SK-N-SH treated with all-trans-retinoic acid at 6 μM for 48 hours (cell line): Measurements from ENCODE around the gene SERPINC1.

Source experiments
- ATAC-seq: fragments of 200-7000 bp; cut with Tn5 transposase; 3 replicates; pipeline ENCODE4 v1.9.1; 2020; ENCODE audit warnings: mild to moderate bottlenecking, moderate library complexity
- ARNTL ChIP-seq: fragments of 450-650 bp; formaldehyde crosslinking; IDR thresholded peaks from 2 replicates; pipeline ENCODE4 v1.5.0; 2020; ENCODE audit warnings: low read depth, mild to moderate bottlenecking, moderate library complexity, borderline replicate concordance
- BACH2 ChIP-seq: fragments of 250-450 bp; sonication (Bioruptor Pico); IDR thresholded peaks from 2 replicates; pipeline ENCODE4 v1.9.0; 2021; ENCODE audit warnings: mild to moderate bottlenecking, borderline replicate concordance
- CREB5 ChIP-seq: fragments of 250-450 bp; sonication (Bioruptor Pico); IDR thresholded peaks from 2 replicates; pipeline ENCODE4 v1.5.1; 2020; ENCODE audit warnings: low read depth, mild to moderate bottlenecking, moderate library complexity
- CSRNP3 ChIP-seq: fragments of 250-450 bp; sonication (Bioruptor Pico); IDR thresholded peaks from 2 replicates; pipeline ENCODE4 v1.5.1; 2021; ENCODE audit warnings: mild to moderate bottlenecking, moderate library complexity
- ESRRG ChIP-seq: fragments of 250-450 bp; sonication (Bioruptor Pico); IDR thresholded peaks from 2 replicates; pipeline ENCODE4 v1.6.1; 2021; ENCODE audit warnings: mild to moderate bottlenecking
- ISL1 ChIP-seq: fragments of 250-450 bp; sonication (Bioruptor Pico); IDR thresholded peaks from 2 replicates; pipeline ENCODE4 v2.1.2; 2022; ENCODE audit warnings: mild to moderate bottlenecking, moderate library complexity
- OSR1 ChIP-seq: fragments of 250-450 bp; sonication (Bioruptor Pico); IDR thresholded peaks from 2 replicates; pipeline ENCODE4 v1.8.0; 2022; ENCODE audit warnings: moderate library complexity, mild to moderate bottlenecking, inconsistent platforms
- PATZ1 ChIP-seq: fragments of 250-450 bp; sonication (Bioruptor Pico); IDR thresholded peaks from 2 replicates; pipeline ENCODE4 v1.8.0; 2020; ENCODE audit warnings: mild to moderate bottlenecking, moderate library complexity, borderline replicate concordance
- POU6F1 ChIP-seq: fragments of 250-450 bp; sonication (Bioruptor Pico); IDR thresholded peaks from 2 replicates; pipeline ENCODE4 v1.8.0; 2021; ENCODE audit warnings: low read depth, mild to moderate bottlenecking, moderate library complexity, borderline replicate concordance
- PPARA ChIP-seq: fragments of 250-450 bp; sonication (Bioruptor Pico); IDR thresholded peaks from 2 replicates; pipeline ENCODE4 v1.5.0; 2020; ENCODE audit warnings: mild to moderate bottlenecking, borderline replicate concordance
- RARB ChIP-seq: fragments of 250-450 bp; sonication (Bioruptor Pico); IDR thresholded peaks from 2 replicates; pipeline ENCODE4 v1.8.0; 2021; ENCODE audit warnings: mild to moderate bottlenecking, moderate library complexity
- TCF4 ChIP-seq: fragments of 250-450 bp; sonication (Bioruptor Pico); IDR thresholded peaks from 2 replicates; pipeline ENCODE4 v1.8.0; 2021; ENCODE audit warnings: mild to moderate bottlenecking, moderate library complexity, borderline replicate concordance
- TOX ChIP-seq: fragments of 250-450 bp; sonication (Bioruptor Pico); IDR thresholded peaks from 2 replicates; pipeline ENCODE4 v1.8.0; 2021; ENCODE audit warnings: mild to moderate bottlenecking, moderate library complexity, borderline replicate concordance
- TSHZ2 ChIP-seq: fragments of 250-450 bp; sonication (Bioruptor Pico); IDR thresholded peaks from 2 replicates; pipeline ENCODE4 v1.5.0; 2020; ENCODE audit warnings: mild to moderate bottlenecking, moderate library complexity
- ZC3H10 ChIP-seq: fragments of 250-450 bp; sonication (Bioruptor Pico); IDR thresholded peaks from 2 replicates; pipeline ENCODE4 v1.5.1; 2021; ENCODE audit warnings: mild to moderate bottlenecking, moderate library complexity
- ZFP3 ChIP-seq: fragments of 250-450 bp; sonication (Bioruptor Pico); IDR thresholded peaks from 2 replicates; pipeline ENCODE4 v1.5.0; 2020; ENCODE audit warnings: mild to moderate bottlenecking, moderate library complexity
- ZFP30 ChIP-seq: fragments of 450-650 bp; formaldehyde crosslinking; IDR thresholded peaks from 2 replicates; pipeline ENCODE4 v1.5.0; 2022; ENCODE audit warnings: mild to moderate bottlenecking, moderate library complexity
- ZNF70 ChIP-seq: fragments of 450-650 bp; formaldehyde crosslinking; IDR thresholded peaks from 2 replicates; pipeline ENCODE4 v1.5.0; 2020; ENCODE audit warnings: mild to moderate bottlenecking, moderate library complexity
- ZNF8 ChIP-seq: fragments of 450-650 bp; formaldehyde crosslinking; IDR thresholded peaks from 2 replicates; pipeline ENCODE4 v1.5.0; 2020; ENCODE audit warnings: mild to moderate bottlenecking, moderate library complexity

Gene SERPINC1

GRCh38 chr1:173925306-173926242 is 8.4 kb upstream of the SERPINC1 start:
- ATAC-seq: no peak
- TF ChIP-seq POU6F1 (CRISPR knock-in tag) (no peak), ARNTL (CRISPR knock-in tag) (no peak), TOX (CRISPR knock-in tag) (no peak), PATZ1 (no peak), TSHZ2 (no peak), ZNF8 (CRISPR knock-in tag) (no peak), TCF4 (CRISPR knock-in tag) (no peak), ZFP3 (CRISPR knock-in tag) (no peak), CSRNP3 (CRISPR knock-in tag) (no peak), OSR1 (CRISPR knock-in tag) (no peak), ZNF70 (no peak), BACH2 (CRISPR knock-in tag) (no peak), RARB (CRISPR knock-in tag) (no peak), ISL1 (CRISPR knock-in tag) (no peak), CREB5 (CRISPR knock-in tag) (no peak), PPARA (CRISPR knock-in tag) (no peak), ESRRG (CRISPR knock-in tag) (no peak)

- ATAC-seq: no peak
- no peak for TF ChIP-seq ZC3H10
- TF ChIP-seq CREB5 (CRISPR knock-in tag): no peak
- TF ChIP-seq ZFP30 (CRISPR knock-in tag): no peak
- TF ChIP-seq TSHZ2: no peak
- no peak for TF ChIP-seq ZNF70
- TF ChIP-seq RARB (CRISPR knock-in tag): no peak
- no peak for TF ChIP-seq BACH2 (CRISPR knock-in tag)
- no peak for TF ChIP-seq TCF4 (CRISPR knock-in tag)
- no peak for TF ChIP-seq ZNF8 (CRISPR knock-in tag)
Observed at GRCh38 chr1:173920861-173921260, 3.7 kb upstream of the SERPINC1 start.
